ENCODE results near the gene RIMBP2. TPM values are rescaled to one million over a fixed set of nuclear protein-coding genes. Genes with fewer than 3 reads are reported as not detected.

The RIMBP2 gene
- total RNA-seq, 3 donors from 2014 or later, result 2.3 to 5.9 (median 5.4) TPM

DNA sequence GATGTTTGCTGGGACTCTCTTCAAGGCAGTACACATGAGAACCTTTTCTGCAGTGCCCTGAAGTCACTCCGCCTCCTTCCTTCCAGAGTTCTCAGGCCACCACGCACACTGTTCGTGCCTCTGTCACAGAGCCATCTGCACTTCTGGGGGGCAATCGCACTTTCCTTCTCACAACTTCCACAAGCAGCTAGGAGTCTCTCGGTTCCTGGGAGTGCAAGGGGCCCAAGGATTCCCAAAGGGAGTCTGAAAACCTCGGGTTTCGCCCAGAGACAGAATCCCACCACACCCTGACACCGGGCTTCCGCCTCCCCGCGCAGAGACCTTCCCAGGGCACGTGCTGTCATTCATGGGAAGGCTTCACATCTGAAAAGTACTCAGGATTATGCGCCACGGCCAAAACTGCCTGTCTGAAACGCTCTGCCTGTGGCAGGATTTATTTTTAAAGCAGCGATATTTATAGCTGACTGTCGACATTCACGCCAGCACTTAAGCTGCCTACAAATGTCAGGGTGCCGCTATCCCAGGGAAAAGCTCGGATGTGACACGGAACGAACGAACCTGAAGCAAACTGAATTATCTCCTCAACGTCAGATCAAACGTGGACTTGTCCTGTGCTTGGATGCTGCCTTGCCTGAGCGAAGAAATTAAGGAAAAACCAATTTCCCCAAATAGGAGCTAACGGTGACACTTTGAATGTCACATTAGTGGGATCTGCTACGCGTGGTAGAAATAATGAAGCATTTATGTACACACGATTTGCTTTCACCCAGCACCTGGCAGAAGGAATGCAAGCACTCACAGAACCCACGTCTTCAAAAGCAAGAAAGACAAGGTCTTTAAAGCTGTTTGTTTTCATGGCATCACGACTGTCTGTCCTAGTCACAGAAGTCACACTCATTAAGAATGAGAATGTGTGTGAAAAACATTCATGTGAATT is 224.4 kb downstream of the RIMBP2 start:
- Histone ChIP-seq H3K4me3 (no peak overlapping the region), H3K36me3 (ENCODE audit: low read depth) (no peaks in the 10 kb centered on the region), H3K9me3 (no peaks in the 10 kb centered on the region), H3K4me1 (ENCODE audit: low read depth) (no peaks in the 10 kb centered on the region)
- TF ChIP-seq, protein P1, sequence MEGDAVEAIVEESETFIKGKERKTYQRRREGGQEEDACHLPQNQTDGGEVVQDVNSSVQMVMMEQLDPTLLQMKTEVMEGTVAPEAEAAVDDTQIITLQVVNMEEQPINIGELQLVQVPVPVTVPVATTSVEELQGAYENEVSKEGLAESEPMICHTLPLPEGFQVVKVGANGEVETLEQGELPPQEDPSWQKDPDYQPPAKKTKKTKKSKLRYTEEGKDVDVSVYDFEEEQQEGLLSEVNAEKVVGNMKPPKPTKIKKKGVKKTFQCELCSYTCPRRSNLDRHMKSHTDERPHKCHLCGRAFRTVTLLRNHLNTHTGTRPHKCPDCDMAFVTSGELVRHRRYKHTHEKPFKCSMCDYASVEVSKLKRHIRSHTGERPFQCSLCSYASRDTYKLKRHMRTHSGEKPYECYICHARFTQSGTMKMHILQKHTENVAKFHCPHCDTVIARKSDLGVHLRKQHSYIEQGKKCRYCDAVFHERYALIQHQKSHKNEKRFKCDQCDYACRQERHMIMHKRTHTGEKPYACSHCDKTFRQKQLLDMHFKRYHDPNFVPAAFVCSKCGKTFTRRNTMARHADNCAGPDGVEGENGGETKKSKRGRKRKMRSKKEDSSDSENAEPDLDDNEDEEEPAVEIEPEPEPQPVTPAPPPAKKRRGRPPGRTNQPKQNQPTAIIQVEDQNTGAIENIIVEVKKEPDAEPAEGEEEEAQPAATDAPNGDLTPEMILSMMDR (IDR thresholded peaks at IDR 0.05), result no peak
- intact Hi-C loops (cut with DNase I, micrococcal nuclease), result no loop called here
- ATAC-seq (no peak), DNase-seq (no peak)

DNA sequence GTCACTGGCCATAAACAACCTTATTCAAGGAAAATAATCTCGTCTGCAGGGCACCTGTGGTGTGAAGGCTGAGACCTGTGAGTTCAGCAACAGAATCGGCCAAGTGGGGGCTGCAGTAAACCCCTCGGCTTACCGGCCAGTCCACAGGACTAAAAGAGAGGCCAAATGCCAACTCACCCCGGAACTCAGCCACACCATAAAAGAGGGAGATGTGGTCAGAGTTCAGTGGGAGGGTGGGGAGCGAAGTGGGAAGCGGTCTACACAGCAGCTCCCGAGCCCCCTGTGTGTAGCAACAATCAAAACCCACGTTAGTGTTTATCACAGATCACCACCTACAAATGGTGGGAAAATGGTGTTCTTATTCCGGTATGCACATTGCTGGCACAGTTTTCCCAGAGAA is 225.4 kb downstream of the RIMBP2 start:
- no peak overlapping the region for H3K4me3 ChIP-seq
- no peaks in the 10 kb centered on the region for H3K9me3 ChIP-seq
- TF ChIP-seq, protein P1 (IDR thresholded peaks at IDR 0.05), result no peak
- ATAC-seq (no peak), DNase-seq (no peak)
- no peaks in the 10 kb centered on the region for H3K36me3 ChIP-seq (ENCODE audit: low read depth)
- intact Hi-C loops (cut with DNase I, micrococcal nuclease), result no loop called here
- no peaks in the 10 kb centered on the region for H3K4me1 ChIP-seq (ENCODE audit: low read depth)

DNA sequence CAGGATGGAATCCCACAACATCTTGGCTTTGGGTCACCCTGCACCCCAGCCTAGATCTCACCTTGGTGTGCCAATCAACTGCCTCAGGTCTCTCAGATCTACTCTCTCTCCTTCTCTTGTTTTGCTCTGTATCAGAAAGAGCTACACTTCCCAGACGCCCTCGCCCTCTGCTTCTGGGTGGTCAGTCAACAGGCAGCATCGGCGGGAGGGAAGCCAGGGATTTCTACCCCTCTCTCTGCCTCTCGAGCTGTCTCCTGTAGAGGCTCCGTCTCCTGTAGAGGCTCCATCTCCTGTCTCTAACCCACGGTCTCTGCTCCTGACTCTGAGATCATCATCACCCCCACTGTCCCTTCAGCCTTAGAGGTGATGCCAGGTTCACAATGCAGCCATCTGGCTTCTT is 226.8 kb downstream of the RIMBP2 start:
- ATAC-seq, result no peak
- no peak overlapping the region for H3K4me3 ChIP-seq
- DNase-seq, result no peak
- no peaks in the 10 kb centered on the region for H3K9me3 ChIP-seq
- no peaks in the 10 kb centered on the region for H3K4me1 ChIP-seq (ENCODE audit: low read depth)
- intact Hi-C loops (cut with DNase I, micrococcal nuclease), result no loop called here
- TF ChIP-seq, protein P1 (IDR thresholded peaks at IDR 0.05), result no peak
- no peaks in the 10 kb centered on the region for H3K36me3 ChIP-seq (ENCODE audit: low read depth)

DNA sequence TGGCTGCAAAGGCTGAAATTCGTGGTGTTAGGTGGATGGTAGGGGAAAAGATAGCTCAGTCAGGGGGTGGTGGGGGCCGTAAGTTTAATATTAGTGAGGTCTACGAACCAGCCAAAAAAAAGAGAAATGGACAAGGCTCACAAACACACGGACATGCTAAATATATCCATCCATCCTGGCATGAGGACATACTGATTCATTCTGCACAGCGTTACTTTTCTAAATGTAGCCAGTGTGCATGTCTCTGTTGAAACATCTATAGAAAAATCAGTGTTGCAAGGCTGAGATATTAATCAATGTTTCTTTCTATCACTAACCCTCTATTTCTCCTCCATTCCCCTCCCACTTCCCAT is 227.8 kb downstream of the RIMBP2 start:
- intact Hi-C loops (cut with DNase I, micrococcal nuclease), result no loop called here
- Histone ChIP-seq H3K4me3 (no peak overlapping the region), H3K36me3 (ENCODE audit: low read depth) (no peaks in the 10 kb centered on the region), H3K9me3 (no peaks in the 10 kb centered on the region), H3K4me1 (ENCODE audit: low read depth) (no peaks in the 10 kb centered on the region)
- DNase-seq (no peak), ATAC-seq (no peak)
- TF ChIP-seq, protein P1 (IDR thresholded peaks at IDR 0.05), result no peak

DNA sequence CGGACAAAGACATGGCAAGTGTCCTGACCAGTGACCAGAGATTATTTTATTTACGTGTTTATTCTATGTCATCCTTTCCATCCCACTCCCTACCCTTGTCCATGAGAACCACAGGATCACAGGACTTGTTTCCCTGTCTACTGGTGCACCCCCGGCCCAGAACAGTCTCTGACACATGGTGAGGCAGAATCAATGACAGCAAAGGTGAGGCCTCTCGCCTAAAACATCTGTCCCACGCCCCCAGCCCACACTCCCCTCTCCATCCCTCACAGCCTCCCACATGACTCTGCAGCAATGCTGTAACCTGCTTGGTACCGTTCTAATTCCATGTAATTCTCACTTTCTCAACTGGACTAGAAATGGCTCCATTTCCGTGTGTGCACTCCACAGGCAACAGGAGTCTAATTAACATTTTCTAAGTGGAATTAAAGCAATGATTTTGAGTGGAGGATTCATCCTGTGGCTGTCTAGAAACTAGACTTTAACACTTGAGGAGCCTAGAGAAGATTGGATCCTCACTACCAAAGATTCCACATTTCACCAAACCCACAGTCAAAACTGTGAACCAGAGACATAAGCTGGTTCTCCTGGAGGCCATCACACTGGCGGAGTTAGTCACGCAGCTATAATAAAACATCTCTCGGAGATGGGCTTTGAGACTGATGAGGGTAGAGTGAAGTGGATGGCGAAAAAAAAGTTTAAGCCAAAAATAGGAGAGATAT is 228.3 kb downstream of the RIMBP2 start:
- intact Hi-C loops (cut with DNase I, micrococcal nuclease), result no loop called here

More for the DNA sequence above, 228.3 kb downstream of the RIMBP2 start:
- no peak for DNase-seq
- Histone ChIP-seq H3K4me3 (no peak overlapping the region), H3K4me1 (ENCODE audit: low read depth) (no peaks in the 10 kb centered on the region), H3K9me3 (no peaks in the 10 kb centered on the region), H3K36me3 (ENCODE audit: low read depth) (no peaks in the 10 kb centered on the region)
- TF ChIP-seq, protein P1 (IDR thresholded peaks at IDR 0.05), result no peak
- ATAC-seq, result no peak

Measured in mucosa of descending colon (tissue), 3 donors.